Measurements from ENCODE around the gene ISYNA1.

Gene ISYNA1

DNA sequence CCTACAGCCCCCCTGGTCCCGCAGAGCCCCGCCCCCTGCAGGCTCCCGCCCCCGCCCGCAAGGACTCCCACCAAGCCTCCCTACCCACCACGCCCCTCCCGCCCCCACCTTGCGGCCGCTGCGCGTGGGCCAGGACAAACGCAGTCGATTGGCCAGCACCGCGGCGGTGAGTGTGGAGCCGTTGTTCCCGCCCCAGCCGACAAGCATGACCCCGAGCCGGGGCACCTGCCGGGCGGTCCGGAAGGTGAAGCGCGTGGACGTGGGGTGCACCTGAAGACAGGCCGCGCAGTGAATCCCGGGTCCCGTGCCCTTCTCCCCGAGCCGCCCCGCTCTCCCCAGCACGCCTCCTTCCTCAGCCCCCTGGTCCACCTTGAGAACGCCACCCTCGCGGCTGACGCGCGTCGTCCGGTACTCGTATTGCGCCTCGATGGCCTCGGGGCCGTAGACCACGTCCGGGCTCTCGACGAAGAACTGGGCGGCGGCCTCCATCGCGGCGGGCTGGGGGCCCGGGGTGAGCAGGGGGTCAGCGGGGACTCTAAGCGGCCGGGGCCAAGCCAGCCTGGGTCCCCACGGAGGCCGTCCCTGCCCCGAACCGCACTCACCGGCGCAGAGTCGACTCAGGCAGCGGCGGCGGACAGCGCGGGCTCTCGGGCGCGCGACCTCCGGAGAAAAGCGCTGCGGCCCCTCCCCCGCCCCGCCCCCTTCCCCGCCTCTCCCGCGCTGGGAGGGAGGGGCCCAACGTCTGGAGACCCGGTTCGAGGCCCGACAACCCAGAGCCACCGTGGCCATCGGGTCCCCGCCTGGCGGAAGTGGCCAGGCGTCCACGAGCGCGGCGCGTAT, at the start of gene ISYNA1:
ISYNA1 (minus strand) TSS at position 643 of the 840 bp plus-strand sequence; CDS start at position 489, 154 bp downstream.
- Histone ChIP-seq H3K9ac (ENCODE audit: low read length) (peak within 1 kb of the TSS; percentile 64), H3K4me2 (ENCODE audit: low read length) (peak within 1 kb of the TSS; percentile 62), H4K20me1 (ENCODE audit: insufficient read depth, low read length) (no peaks in the 10 kb centered on the region), H3K36me3 (ENCODE audit: insufficient read depth, low read length) (no peaks in the 10 kb centered on the region; the same call in 1 of the 2 replicates), H3K79me2 (ENCODE audit: insufficient read depth, low read length) (no peaks in the 10 kb centered on the region), H3F3A (ENCODE audit: insufficient read depth, low read length) (0 out of 2 replicates have a peak, but pooled peaks cover 2% of the 10 kb centered on the region), H3K9me3 (ENCODE audit: low read length) (no peaks in the 10 kb centered on the region), H3K27me3 (ENCODE audit: insufficient read depth, low read length) (no peaks in the 10 kb centered on the region), H3K27ac (ENCODE audit: low read depth, low read length, poor library complexity, severe bottlenecking) (peak within 1 kb of the TSS; percentile 33), H3K4me3 (ENCODE audit: low read depth, low read length, poor library complexity, severe bottlenecking) (peak within 1 kb of the TSS; percentile 56), H3K4me1 (ENCODE audit: insufficient read depth, low read length, severe bottlenecking) (peaks cover 26% of the 10 kb centered on the region), H2AFZ (ENCODE audit: low read length) (no peak within 1 kb of the TSS), H3K9me2 (ENCODE audit: low read depth, low read length) (no peaks in the 10 kb centered on the region)
- TF ChIP-seq EZH2 (IDR thresholded peaks at IDR 0.05; ENCODE audit: borderline replicate concordance, low read length), result no peak
- TF ChIP-seq CTCF (IDR thresholded peaks at IDR 0.05; ENCODE audit: low read length), result no peak

DNA sequence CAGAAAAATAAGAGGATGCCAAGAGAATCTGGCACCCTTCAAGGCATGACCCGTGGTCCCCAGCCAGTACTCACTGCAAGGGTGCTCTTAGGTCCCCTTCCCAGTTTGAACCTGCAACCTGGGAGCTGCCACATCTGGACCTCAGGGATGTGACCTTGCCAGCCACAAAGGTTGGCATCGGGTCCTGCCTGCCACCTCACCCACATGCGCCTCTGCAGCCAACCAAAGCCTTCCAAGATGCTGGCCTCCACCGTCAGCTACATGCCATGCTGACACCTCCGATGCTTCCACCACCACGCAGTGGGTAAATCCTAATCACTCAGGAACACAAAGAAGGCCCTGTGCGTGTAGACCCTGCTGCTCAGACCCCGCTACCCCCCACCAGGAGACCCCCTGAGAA, 48.8 kb upstream of the ISYNA1 start:
- no peaks in the 10 kb centered on the region for H4K20me1 ChIP-seq (ENCODE audit: insufficient read depth, low read length)

GRCh38 chr19:18484992-18485391, 47.1 kb upstream of the ISYNA1 start:
- TF ChIP-seq CTCF (IDR thresholded peaks at IDR 0.05; ENCODE audit: low read length) (no peak; the same call in 1 of the 2 replicates), EZH2 (IDR thresholded peaks at IDR 0.05; ENCODE audit: borderline replicate concordance, low read length) (no peak)
- Histone ChIP-seq H3K9ac (ENCODE audit: low read length) (no peak overlapping the region), H3K9me2 (ENCODE audit: low read depth, low read length) (no peaks in the 10 kb centered on the region), H3K27ac (ENCODE audit: low read depth, low read length, poor library complexity, severe bottlenecking) (no peak overlapping the region), H3K9me3 (ENCODE audit: low read length) (no peaks in the 10 kb centered on the region), H3K79me2 (ENCODE audit: insufficient read depth, low read length) (no peaks in the 10 kb centered on the region), H4K20me1 (ENCODE audit: insufficient read depth, low read length) (no peaks in the 10 kb centered on the region), H3K36me3 (ENCODE audit: insufficient read depth, low read length) (no peaks in the 10 kb centered on the region), H2AFZ (ENCODE audit: low read length) (no peak overlapping the region), H3K4me3 (ENCODE audit: low read depth, low read length, poor library complexity, severe bottlenecking) (no peak overlapping the region), H3K4me2 (ENCODE audit: low read length) (no peak overlapping the region), H3K27me3 (ENCODE audit: insufficient read depth, low read length) (no peaks in the 10 kb centered on the region), H3K4me1 (ENCODE audit: insufficient read depth, low read length, severe bottlenecking) (peaks cover 8% of the 10 kb centered on the region), H3F3A (ENCODE audit: insufficient read depth, low read length) (no peaks in the 10 kb centered on the region)

More for the DNA sequence above, 48.8 kb upstream of the ISYNA1 start:
- Histone ChIP-seq H3K9me2 (ENCODE audit: low read depth, low read length) (no peaks in the 10 kb centered on the region), H3K9me3 (ENCODE audit: low read length) (no peaks in the 10 kb centered on the region), H3K27ac (ENCODE audit: low read depth, low read length, poor library complexity, severe bottlenecking) (no peak overlapping the region), H3K27me3 (ENCODE audit: insufficient read depth, low read length) (no peaks in the 10 kb centered on the region), H3F3A (ENCODE audit: insufficient read depth, low read length) (no peaks in the 10 kb centered on the region), H3K79me2 (ENCODE audit: insufficient read depth, low read length) (no peaks in the 10 kb centered on the region), H3K4me1 (ENCODE audit: insufficient read depth, low read length, severe bottlenecking) (peaks cover 5% of the 10 kb centered on the region), H3K36me3 (ENCODE audit: insufficient read depth, low read length) (no peaks in the 10 kb centered on the region), H3K4me2 (ENCODE audit: low read length) (no peak overlapping the region), H3K9ac (ENCODE audit: low read length) (no peak overlapping the region), H3K4me3 (ENCODE audit: low read depth, low read length, poor library complexity, severe bottlenecking) (no peak overlapping the region), H2AFZ (ENCODE audit: low read length) (no peak overlapping the region)
- TF ChIP-seq EZH2 (IDR thresholded peaks at IDR 0.05; ENCODE audit: borderline replicate concordance, low read length) (no peak), CTCF (IDR thresholded peaks at IDR 0.05; ENCODE audit: low read length) (no peak)
